Inflammatory macrophage (primary cell): ENCODE results near the gene ANKRD17.

Experiments used
- DNase-seq, 2 donors: peaks; one replicate each; pipeline ENCODE4 v3.0.0-alpha.2; 2020 to 2022

The ANKRD17 gene

DNA sequence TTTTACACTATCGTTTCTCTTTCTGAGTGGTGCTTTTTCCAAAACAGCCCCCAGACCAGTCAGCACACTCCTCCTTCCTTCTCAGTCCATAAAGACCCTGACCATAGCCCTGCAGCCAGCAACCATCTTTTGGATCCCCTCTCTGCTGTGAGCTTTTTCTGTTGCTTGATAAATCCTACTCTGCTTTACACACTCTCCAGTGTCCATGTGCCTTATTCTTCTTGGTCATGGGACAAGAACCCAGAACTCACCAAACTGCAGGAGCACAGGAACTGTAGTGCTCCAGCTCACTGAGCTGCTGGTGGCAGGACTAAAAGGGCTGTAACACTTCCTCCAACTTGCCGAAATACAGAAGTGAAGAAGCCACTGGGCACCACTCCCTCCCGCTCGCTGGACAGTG is 221.5 kb downstream of the ANKRD17 start:
- DNase-seq, result no peak

DNA sequence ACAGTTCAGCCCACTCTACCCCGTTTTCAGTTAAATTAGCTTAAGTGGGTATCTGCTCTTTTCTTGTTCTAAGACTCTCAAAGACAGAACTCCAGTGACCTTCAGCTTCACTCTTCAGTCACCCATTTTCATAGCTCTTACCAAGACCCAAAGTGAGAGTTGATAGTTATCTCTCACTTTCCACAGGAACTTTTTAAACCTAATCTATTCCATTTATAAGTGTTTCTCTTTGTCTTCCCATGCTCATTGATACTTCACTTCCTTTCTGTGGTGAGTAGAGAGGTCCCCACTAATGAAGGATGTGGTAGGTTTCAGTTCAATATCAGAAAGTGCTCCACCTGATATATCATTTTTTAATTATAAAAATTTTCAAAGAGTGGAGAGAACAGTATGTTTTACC is 222.5 kb downstream of the ANKRD17 start:
- DNase-seq, result no peak

DNA sequence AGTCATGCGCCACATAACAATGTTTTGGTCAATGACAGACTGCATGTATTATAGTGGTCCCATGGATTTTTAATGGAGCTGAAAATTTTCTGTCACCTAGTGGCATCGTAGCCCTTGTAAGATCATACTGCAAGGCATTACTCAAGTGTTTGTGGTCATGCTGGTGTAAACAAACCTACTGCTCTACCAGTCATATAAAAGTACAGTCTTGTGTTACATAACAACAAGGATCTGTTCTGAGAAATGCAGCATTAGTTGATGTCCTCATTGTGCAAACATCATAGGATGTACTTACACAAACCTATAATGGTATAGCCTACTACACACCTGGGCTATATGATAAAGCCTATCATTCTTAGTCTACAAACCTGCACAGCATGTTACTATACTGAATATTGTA is 223.7 kb downstream of the ANKRD17 start:
- no peak for DNase-seq

DNA sequence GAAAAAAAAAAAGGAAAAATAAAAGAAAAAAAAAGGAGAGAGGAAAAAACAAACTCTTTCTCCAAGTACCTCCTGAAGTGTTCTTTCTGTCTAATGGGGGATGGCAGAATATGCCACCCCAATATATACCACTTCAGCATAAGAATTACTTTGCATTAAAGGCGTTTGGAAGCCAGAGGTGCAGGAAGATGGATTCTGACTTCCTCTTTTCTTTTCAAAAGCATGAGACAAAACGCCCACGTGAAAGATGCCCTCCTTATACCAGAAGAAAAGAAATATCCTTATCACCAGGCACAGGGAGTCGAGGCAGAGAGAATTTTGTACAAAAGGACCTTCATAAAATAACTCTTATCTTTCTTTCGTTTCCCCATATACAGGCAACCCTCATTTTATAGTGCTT is 230.0 kb downstream of the ANKRD17 start:
- peak in 1 of 2 donors; percentile 12 for DNase-seq
